ENCODE results near the gene PLEKHA1. TPM values are rescaled to one million over a fixed set of nuclear protein-coding genes. Genes with fewer than 3 reads are reported as not detected.

PLEKHA1 gene
- total and polyA plus RNA-seq, 2 of the 13 experiments (the other 11 are each of a cell fraction or from before 2014, with no cell fraction given) = 32.2 to 53.3 TPM

DNA sequence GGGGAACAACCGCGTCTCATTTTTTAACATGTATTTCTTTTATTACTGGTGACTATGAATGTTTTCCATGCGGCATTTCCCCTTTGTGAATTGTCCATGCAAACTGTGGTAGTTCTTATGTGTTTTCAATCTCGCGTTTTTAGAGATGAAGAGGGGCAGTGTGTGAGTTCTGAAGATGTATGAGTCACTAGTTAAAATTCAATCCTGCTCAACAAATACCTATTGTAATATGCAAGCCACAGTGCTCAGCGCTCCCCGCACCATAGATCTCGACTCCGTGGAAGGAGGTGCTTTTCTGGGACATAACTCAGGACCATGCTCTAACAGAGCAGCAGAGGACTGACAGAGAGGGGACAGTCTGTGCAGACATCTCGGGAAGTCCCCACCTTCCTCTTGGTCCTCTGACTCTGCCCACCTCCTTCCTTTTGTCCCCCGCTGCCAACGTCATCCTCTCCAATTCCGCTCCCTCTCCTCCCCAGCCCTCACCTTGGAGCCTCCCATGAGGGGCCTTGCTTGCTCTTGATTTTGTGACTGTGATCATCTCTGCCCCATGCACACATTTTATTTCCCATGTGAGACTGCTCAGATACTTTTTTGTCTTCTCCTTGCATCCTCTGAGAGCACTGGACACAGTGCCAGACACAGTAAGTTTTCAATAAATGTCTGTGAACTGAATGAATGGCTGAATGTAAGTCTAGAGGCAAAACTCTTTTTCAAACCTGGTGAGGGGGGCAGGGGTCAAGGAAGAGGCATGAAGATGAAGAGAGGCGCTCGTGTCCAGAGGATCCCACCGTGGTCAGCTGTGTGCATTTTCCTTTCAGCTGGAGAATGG, 42.7 kb upstream of the PLEKHA1 start (continued):
- TF ChIP-seq THYN1 (CRISPR knock-in tag; IDR thresholded peaks at IDR 0.05; ENCODE audit: borderline replicate concordance, low read depth) (no peak), YY1 (IDR thresholded peaks at IDR 0.05; ENCODE audit: insufficient read depth, insufficient replicate concordance, low read depth, low read length) (no peak), ZNF430 (CRISPR knock-in tag; IDR thresholded peaks at IDR 0.05) (no peak), ZNF138 (CRISPR knock-in tag; IDR thresholded peaks at IDR 0.05; ENCODE audit: low read depth) (no peak), CEBPG (CRISPR knock-in tag; IDR thresholded peaks at IDR 0.05) (peak; percentile 27; the same call in 1 of the 2 replicates), ZNF709 (CRISPR knock-in tag; IDR thresholded peaks at IDR 0.05) (no peak), SSRP1 (CRISPR knock-in tag; IDR thresholded peaks at IDR 0.05) (0 out of 2 replicates have a peak, but pooled peaks have one; percentile 8), ZBTB21 (CRISPR knock-in tag; IDR thresholded peaks at IDR 0.05) (no peak), MBNL3 (CRISPR knock-in tag; conservative IDR thresholded peaks at IDR 0.05) (no peak), FOXK2 (IDR thresholded peaks at IDR 0.05) (no peak), RBAK (CRISPR knock-in tag; IDR thresholded peaks at IDR 0.05) (no peak), ZNF124 (CRISPR knock-in tag; IDR thresholded peaks at IDR 0.05) (no peak), HOXA7 (CRISPR knock-in tag; IDR thresholded peaks at IDR 0.05) (no peak), KLF11 (CRISPR knock-in tag; IDR thresholded peaks at IDR 0.05) (no peak), NFYB (CRISPR knock-in tag; IDR thresholded peaks at IDR 0.05) (no peak), MAFG (CRISPR knock-in tag; IDR thresholded peaks at IDR 0.05) (no peak), BCL6 (CRISPR knock-in tag; IDR thresholded peaks at IDR 0.05) (no peak; the same call in 1 of the 2 replicates), ZNF614 (CRISPR knock-in tag; IDR thresholded peaks at IDR 0.05; ENCODE audit: borderline replicate concordance) (peak; percentile 86), TARDBP (CRISPR knock-in tag; IDR thresholded peaks at IDR 0.05) (no peak)
- TF ChIP-seq, protein P1, sequence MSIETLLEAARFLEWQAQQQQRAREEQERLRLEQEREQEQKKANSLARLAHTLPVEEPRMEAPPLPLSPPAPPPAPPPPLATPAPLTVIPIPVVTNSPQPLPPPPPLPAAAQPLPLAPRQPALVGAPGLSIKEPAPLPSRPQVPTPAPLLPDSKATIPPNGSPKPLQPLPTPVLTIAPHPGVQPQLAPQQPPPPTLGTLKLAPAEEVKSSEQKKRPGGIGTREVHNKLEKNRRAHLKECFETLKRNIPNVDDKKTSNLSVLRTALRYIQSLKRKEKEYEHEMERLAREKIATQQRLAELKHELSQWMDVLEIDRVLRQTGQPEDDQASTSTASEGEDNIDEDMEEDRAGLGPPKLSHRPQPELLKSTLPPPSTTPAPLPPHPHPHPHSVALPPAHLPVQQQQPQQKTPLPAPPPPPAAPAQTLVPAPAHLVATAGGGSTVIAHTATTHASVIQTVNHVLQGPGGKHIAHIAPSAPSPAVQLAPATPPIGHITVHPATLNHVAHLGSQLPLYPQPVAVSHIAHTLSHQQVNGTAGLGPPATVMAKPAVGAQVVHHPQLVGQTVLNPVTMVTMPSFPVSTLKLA (IDR thresholded peaks at IDR 0.05) = no peak
- TF ChIP-seq, protein P2, sequence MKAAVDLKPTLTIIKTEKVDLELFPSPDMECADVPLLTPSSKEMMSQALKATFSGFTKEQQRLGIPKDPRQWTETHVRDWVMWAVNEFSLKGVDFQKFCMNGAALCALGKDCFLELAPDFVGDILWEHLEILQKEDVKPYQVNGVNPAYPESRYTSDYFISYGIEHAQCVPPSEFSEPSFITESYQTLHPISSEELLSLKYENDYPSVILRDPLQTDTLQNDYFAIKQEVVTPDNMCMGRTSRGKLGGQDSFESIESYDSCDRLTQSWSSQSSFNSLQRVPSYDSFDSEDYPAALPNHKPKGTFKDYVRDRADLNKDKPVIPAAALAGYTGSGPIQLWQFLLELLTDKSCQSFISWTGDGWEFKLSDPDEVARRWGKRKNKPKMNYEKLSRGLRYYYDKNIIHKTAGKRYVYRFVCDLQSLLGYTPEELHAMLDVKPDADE (CRISPR knock-in tag; IDR thresholded peaks at IDR 0.05) = no peak
- TF ChIP-seq, protein P3, sequence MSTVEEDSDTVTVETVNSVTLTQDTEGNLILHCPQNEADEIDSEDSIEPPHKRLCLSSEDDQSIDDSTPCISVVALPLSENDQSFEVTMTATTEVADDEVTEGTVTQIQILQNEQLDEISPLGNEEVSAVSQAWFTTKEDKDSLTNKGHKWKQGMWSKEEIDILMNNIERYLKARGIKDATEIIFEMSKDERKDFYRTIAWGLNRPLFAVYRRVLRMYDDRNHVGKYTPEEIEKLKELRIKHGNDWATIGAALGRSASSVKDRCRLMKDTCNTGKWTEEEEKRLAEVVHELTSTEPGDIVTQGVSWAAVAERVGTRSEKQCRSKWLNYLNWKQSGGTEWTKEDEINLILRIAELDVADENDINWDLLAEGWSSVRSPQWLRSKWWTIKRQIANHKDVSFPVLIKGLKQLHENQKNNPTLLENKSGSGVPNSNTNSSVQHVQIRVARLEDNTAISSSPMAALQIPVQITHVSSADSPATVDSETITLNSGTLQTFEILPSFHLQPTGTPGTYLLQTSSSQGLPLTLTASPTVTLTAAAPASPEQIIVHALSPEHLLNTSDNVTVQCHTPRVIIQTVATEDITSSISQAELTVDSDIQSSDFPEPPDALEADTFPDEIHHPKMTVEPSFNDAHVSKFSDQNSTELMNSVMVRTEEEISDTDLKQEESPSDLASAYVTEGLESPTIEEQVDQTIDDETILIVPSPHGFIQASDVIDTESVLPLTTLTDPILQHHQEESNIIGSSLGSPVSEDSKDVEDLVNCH (CRISPR knock-in tag; IDR thresholded peaks at IDR 0.05) = no peak
- TF ChIP-seq, protein P4, sequence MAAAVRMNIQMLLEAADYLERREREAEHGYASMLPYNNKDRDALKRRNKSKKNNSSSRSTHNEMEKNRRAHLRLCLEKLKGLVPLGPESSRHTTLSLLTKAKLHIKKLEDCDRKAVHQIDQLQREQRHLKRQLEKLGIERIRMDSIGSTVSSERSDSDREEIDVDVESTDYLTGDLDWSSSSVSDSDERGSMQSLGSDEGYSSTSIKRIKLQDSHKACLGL (CRISPR knock-in tag; IDR thresholded peaks at IDR 0.05) = no peak
- TF ChIP-seq, protein P5, sequence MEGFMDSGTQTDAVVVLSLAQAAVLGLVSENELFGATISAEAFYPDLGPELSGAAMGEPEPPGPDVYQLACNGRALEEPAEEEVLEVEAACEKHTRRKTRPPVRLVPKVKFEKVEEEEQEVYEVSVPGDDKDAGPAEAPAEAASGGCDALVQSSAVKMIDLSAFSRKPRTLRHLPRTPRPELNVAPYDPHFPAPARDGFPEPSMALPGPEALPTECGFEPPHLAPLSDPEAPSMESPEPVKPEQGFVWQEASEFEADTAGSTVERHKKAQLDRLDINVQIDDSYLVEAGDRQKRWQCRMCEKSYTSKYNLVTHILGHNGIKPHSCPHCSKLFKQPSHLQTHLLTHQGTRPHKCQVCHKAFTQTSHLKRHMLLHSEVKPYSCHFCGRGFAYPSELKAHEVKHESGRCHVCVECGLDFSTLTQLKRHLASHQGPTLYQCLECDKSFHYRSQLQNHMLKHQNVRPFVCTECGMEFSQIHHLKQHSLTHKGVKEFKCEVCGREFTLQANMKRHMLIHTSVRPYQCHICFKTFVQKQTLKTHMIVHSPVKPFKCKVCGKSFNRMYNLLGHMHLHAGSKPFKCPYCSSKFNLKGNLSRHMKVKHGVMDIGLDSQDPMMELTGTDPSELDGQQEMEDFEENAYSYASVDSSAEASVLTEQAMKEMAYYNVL (CRISPR knock-in tag; IDR thresholded peaks at IDR 0.05; ENCODE audit: borderline replicate concordance) = no peak; the same call in 1 of the 2 replicates
